Measurements from ENCODE around the gene FXYD1.
"Not testable (repeated sequence)": the region's sequence is repeated elsewhere in the genome, so short reads cannot be mapped to it uniquely, and the experiment has no call there.

The FXYD1 gene

GRCh38 chr19:35125749-35126623, 12.6 kb upstream of the FXYD1 start:
- no peak for DNase-seq
- TF ChIP-seq GATA1 (IDR thresholded peaks at IDR 0.05; ENCODE audit: low read depth, low read length): no peak
- TF ChIP-seq POLR2A (IDR thresholded peaks at IDR 0.05; ENCODE audit: low read length): no peak

GRCh38 chr19:35126624-35126959, 12.0 kb upstream of the FXYD1 start:
- DNase-seq: no peak
- no peak for TF ChIP-seq POLR2A (IDR thresholded peaks at IDR 0.05; ENCODE audit: low read length)
- TF ChIP-seq GATA1 (IDR thresholded peaks at IDR 0.05; ENCODE audit: low read depth, low read length): no peak

- no peak for DNase-seq
- TF ChIP-seq GATA1 (IDR thresholded peaks at IDR 0.05; ENCODE audit: low read depth, low read length) (no peak), POLR2A (IDR thresholded peaks at IDR 0.05; ENCODE audit: low read length) (no peak)
Observed at GRCh38 chr19:35127871-35128270, 10.8 kb upstream of the FXYD1 start.

- no peak for TF ChIP-seq POLR2A (IDR thresholded peaks at IDR 0.05; ENCODE audit: low read length)
- TF ChIP-seq GATA1 (IDR thresholded peaks at IDR 0.05; ENCODE audit: low read depth, low read length): no peak
- no peak for DNase-seq
Observed at GRCh38 chr19:35128398-35129057, 10.1 kb upstream of the FXYD1 start.

- DNase-seq: not testable (repeated sequence)
Observed at GRCh38 chr19:35129724-35130274, 8.8 kb upstream of the FXYD1 start.

- no peak for TF ChIP-seq GATA1 (IDR thresholded peaks at IDR 0.05; ENCODE audit: low read depth, low read length)
- TF ChIP-seq POLR2A (IDR thresholded peaks at IDR 0.05; ENCODE audit: low read length): no peak
- DNase-seq: no peak
Observed at GRCh38 chr19:35130761-35131720, 7.6 kb upstream of the FXYD1 start.

GRCh38 chr19:35132254-35132653, 6.4 kb upstream of the FXYD1 start:
- no peak for DNase-seq
- TF ChIP-seq POLR2A (IDR thresholded peaks at IDR 0.05; ENCODE audit: low read length): no peak
- TF ChIP-seq GATA1 (IDR thresholded peaks at IDR 0.05; ENCODE audit: low read depth, low read length): no peak

- no peak for TF ChIP-seq GATA1 (IDR thresholded peaks at IDR 0.05; ENCODE audit: low read depth, low read length)
- TF ChIP-seq POLR2A (IDR thresholded peaks at IDR 0.05; ENCODE audit: low read length): no peak
Observed at GRCh38 chr19:35133826-35134225, 4.8 kb upstream of the FXYD1 start.

GRCh38 chr19:35134601-35135242, 3.9 kb upstream of the FXYD1 start, which contains the start of gene LGI4:
Gene LGI4 (minus strand): TSS chr19:35135059. CDS start chr19:35134680, 379 bp downstream.
- no peak for TF ChIP-seq POLR2A (IDR thresholded peaks at IDR 0.05; ENCODE audit: low read length)
- TF ChIP-seq GATA1 (IDR thresholded peaks at IDR 0.05; ENCODE audit: low read depth, low read length): no peak
- DNase-seq: no peak

More at GRCh38 chr19:35133826-35134225, 4.8 kb upstream of the FXYD1 start:
- no peak for DNase-seq

GRCh38 chr19:35135389-35135909, 3.2 kb upstream of the FXYD1 start:
- DNase-seq: peak; percentile 68 to 79
- TF ChIP-seq POLR2A (IDR thresholded peaks at IDR 0.05; ENCODE audit: low read length): no peak
- TF ChIP-seq GATA1 (IDR thresholded peaks at IDR 0.05; ENCODE audit: low read depth, low read length): no peak

- no peak for DNase-seq
- no peak for TF ChIP-seq GATA1 (IDR thresholded peaks at IDR 0.05; ENCODE audit: low read depth, low read length)
- TF ChIP-seq POLR2A (IDR thresholded peaks at IDR 0.05; ENCODE audit: low read length): no peak
Observed at GRCh38 chr19:35136231-35136630, 2.4 kb upstream of the FXYD1 start.

- TF ChIP-seq POLR2A (IDR thresholded peaks at IDR 0.05; ENCODE audit: low read length): no peak
- DNase-seq: no peak
Observed at GRCh38 chr19:35136977-35137702, 1.5 kb upstream of the FXYD1 start.
